ENCODE data around the gene BAG1.

DNA sequence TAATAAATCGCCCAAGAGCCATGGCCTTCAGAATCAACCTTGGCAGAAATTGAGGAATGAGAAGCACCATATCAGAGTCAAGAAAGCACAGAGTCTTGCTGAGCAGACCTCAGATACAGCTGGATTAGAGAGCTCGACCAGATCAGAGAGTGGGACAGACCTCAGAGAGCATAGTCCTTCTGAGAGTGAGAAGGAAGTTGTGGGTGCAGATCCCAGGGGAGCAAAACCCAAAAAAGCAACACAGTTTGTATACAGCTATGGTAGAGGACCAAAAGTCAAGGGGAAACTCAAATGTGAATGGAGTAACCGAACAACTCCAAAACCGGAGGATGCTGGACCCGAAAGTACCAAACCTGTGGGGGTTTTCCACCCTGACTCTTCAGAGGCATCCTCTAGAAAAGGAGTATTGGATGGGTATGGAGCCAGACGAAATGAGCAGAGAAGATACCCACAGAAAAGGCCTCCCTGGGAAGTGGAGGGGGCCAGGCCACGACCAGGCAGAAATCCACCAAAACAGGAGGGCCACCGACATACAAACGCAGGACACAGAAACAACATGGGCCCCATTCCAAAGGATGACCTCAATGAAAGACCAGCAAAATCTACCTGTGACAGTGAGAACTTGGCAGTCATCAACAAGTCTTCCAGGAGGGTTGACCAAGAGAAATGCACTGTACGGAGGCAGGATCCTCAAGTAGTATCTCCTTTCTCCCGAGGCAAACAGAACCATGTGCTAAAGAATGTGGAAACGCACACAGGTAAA is 30.3 kb upstream of the BAG1 start:
- TF ChIP-seq CTCF (IDR thresholded peaks at IDR 0.05) (no peak), POLR2A (IDR thresholded peaks at IDR 0.05) (no peak)

Measured in uterus (tissue), 2 donors.